Measurements from ENCODE around the gene TICRR.

TICRR gene

DNA sequence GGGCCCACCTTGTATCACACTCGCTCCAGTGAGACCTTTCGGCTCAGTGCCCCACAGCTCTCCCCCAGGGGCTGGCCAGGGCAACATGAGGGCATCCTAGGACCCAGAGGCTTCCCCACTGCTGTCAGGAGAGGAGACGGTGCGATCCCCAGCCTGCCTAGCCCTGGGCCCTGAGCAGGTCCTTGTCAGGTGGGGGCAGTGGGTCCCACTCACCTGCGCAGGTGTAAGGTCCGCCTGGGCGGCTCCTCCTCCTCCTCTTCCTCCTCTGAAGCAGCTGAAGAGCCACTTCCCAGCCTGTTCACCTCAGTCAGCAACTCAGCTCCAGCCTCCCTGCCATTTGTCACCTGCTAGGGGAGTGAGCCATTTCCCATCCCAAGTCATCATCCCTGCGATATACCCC is 70.4 kb downstream of the TICRR start:
- Histone ChIP-seq H3K36me3 (replicated peaks) (peaks cover 28% of the 10 kb centered on the region), H3K4me3 (no peak overlapping the region), H3K9me3 (no peaks in the 10 kb centered on the region), H3K27me3 (ENCODE audit: low read depth) (no peaks in the 10 kb centered on the region), H3K4me1 (no peaks in the 10 kb centered on the region)
- DNase-seq (ENCODE audit: low spot score in 2 of 2), result no peak
- in situ Hi-C loops (cut with MboI; ENCODE audit: low sequenced_read_pairs), result no loop called here

DNA sequence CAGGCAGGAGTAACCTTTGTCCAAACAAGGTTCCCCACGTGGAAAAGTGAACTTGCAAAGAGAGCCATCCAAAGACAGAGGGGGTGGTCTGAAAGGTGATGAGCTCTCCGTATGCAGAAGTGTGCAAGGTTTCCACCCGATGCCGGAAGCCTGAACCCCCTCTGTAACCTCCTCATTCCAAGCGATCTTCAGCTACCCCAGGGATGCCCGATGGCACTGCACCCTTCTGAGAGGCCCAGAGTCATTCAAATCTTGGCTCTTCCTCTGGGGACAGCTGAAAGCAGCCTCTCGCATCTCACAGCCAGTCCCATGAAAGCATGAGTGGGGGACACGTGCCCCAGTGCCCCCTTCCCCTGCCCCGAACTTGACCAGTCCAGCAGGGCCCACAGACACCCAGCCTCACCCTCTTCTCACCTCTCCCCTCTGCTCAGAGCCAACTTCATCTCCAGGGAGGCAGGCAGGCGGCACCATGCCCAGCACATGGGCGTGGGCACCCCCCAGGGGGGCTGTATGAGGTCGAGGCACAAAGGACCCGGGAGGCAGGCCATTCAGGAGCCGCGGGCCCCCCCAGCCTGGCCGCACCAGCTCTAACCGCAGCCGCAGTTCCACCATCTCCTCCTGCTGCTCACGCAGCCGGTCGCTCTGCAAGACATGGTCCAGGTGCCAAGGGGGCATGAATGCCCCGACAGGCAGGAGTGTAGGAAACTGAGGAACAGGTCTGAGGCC is 71.3 kb downstream of the TICRR start:
- Histone ChIP-seq H3K4me1 (no peaks in the 10 kb centered on the region), H3K4me3 (no peak overlapping the region), H3K36me3 (replicated peaks) (peaks cover 20% of the 10 kb centered on the region), H3K9me3 (no peaks in the 10 kb centered on the region), H3K27me3 (ENCODE audit: low read depth) (no peaks in the 10 kb centered on the region)
- DNase-seq (ENCODE audit: low spot score in 2 of 2), result no peak
- in situ Hi-C loops (cut with MboI; ENCODE audit: low sequenced_read_pairs), result no loop called here

DNA sequence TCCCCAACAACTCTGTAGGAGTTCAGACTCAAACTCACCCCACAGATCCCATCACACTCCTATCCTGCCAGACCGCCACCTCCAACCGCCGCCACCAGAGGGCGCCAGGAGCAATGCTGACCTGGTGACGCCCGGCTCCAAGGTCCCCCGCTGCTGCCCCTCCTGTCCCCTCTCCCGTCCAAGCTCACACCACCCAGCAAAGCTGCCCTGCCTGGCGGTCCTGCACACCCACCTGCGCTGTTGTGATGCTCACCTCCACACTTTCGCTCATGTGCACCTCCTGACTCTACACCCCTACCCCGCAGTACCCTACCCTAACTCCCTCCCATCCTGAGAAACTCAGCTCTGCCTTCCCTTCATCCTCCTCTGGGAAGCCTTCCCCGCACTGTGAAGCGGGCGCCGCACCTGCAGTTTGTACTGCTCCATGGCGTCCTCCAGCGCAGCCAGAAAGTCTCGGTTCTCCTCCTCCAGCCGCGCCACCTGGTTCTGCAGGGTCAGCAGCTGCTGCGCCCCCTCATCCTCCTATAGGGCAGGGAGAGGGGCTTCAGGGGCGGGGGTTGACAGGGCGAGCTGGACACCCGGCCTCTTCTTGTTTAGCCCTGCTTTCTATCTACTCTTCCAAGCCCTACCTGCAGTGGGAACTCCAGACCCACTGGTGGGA is 72.1 kb downstream of the TICRR start:
- Histone ChIP-seq H3K4me1 (no peaks in the 10 kb centered on the region), H3K27me3 (ENCODE audit: low read depth) (no peaks in the 10 kb centered on the region), H3K36me3 (replicated peaks) (peaks cover 20% of the 10 kb centered on the region), H3K4me3 (no peak overlapping the region), H3K9me3 (no peaks in the 10 kb centered on the region)
- DNase-seq (ENCODE audit: low spot score in 2 of 2), result peak in 1 of 2 experiments; percentile 91
- in situ Hi-C loops (cut with MboI; ENCODE audit: low sequenced_read_pairs), result no loop called here

- Histone ChIP-seq H3K4me1 (no peaks in the 10 kb centered on the region), H3K4me3 (no peak overlapping the region), H3K9me3 (no peaks in the 10 kb centered on the region), H3K27me3 (ENCODE audit: low read depth) (no peaks in the 10 kb centered on the region), H3K36me3 (replicated peaks) (peaks cover 25% of the 10 kb centered on the region)
- DNase-seq (ENCODE audit: low spot score in 2 of 2), result no peak
- in situ Hi-C loops (cut with MboI; ENCODE audit: low sequenced_read_pairs), result no loop called here
Observed at GRCh38 chr15:89648106-89649012, 73.1 kb downstream of the TICRR start.

DNA sequence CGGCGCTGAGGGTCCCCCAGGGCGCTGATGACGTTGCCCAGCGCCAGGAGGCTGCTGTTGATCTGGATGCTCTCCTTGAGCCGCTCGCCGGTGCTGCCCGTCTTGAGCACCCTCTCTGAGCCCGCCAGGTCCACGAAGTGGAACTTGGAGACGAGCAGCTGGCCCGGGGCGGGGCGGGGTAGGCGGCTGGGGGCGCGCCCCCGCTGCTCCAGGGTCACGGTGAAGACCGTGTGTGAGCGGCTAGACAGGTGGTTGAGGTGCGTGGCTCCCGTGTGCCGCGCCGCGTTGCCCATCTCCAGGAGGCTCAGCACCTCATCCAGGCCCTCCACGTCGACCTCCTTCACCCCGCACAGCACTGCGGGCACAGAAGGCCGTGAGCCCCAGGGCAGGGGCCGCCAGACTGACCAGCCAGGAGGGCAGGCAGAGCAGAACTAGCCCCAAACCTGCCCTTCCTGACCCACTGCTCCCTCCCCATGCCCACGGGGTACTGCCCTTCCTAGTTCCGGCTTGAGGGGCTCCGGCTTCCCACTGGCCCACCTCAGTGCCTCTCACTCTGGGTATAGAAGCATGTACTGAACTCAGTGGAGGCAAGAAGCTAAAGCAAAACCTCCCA is 73.8 kb downstream of the TICRR start:
- DNase-seq (ENCODE audit: low spot score in 2 of 2), result no peak
- Histone ChIP-seq H3K36me3 (replicated peaks) (peaks cover 23% of the 10 kb centered on the region), H3K27me3 (ENCODE audit: low read depth) (no peaks in the 10 kb centered on the region), H3K4me3 (no peak overlapping the region), H3K4me1 (no peaks in the 10 kb centered on the region), H3K9me3 (no peaks in the 10 kb centered on the region)
- in situ Hi-C loops (cut with MboI; ENCODE audit: low sequenced_read_pairs), result no loop called here

DNA sequence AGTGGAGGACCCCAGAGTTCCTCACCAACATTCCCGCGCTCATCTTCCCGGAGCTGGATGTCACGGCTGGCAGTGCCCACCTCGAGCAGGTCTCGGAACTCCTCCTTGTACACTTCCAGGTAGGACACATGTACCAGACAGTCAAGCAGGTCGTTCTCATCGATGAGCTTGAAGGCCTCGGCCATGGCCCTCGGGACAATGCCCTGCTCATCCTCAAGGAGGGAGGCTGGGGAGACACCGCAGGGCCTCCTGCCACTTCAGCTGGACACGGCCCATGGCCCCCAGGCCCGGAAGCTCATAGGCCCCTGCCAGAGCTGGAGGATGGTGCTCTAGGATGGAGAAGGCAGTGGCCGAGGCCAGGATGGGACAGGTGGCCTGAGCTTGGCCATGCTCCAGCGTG is 74.4 kb downstream of the TICRR start:
- in situ Hi-C loops (cut with MboI; ENCODE audit: low sequenced_read_pairs), result no loop called here

DNA sequence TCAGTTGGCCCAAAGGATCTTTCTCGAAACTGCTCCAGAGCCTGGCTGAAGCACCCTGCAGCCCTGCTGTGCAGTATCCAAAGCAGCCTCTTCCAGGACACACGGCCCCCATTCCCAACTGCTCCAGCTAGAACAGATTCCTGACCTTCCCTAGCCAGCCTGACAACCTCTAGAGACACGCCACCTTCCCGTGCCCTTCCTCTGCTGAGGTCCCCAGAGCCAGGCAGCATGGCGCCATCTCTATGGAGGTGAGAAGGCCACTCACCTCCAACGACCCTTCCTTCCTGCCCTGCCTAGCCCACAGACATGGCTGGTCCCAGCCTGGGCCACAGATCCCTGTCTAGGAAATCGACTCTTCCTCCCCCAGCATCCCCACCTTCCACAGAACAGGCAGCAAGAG is 76.9 kb downstream of the TICRR start:
- Histone ChIP-seq H3K27me3 (ENCODE audit: low read depth) (no peaks in the 10 kb centered on the region), H3K4me1 (peaks cover 4% of the 10 kb centered on the region; the same call in 1 of the 2 replicates), H3K36me3 (replicated peaks) (peaks cover 5% of the 10 kb centered on the region), H3K9me3 (no peaks in the 10 kb centered on the region), H3K4me3 (no peak overlapping the region)
- in situ Hi-C loops (cut with MboI; ENCODE audit: low sequenced_read_pairs), result no loop called here
- DNase-seq (ENCODE audit: low spot score in 2 of 2), result no peak

More for the DNA sequence above, 74.4 kb downstream of the TICRR start:
- H3K27me3 ChIP-seq (ENCODE audit: low read depth), result no peaks in the 10 kb centered on the region
- DNase-seq (ENCODE audit: low spot score in 2 of 2), result no peak
- H3K36me3 ChIP-seq (replicated peaks), result peaks cover 22% of the 10 kb centered on the region
- no peak overlapping the region for H3K4me3 ChIP-seq
- no peaks in the 10 kb centered on the region for H3K4me1 ChIP-seq
- H3K9me3 ChIP-seq, result no peaks in the 10 kb centered on the region

DNA sequence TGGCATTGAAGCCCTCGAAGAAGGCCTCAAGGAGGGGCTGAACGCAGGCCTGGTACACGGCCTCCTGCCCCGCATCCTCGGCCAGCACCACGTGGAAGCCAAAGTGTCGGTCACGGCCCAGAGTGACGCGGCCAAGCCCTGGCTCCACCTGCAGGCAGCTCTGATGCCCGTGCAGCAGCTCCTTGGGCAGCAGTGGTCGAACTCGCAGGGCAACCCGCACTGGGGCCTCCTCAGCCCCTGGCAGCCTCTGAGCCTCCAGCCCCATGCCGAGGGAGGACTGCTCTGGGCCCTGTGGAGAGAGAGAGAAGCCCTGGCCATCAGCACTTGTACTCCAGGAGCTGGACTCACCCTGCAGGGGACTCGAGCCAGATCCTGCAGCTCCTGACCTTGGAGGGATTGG is 77.4 kb downstream of the TICRR start:
- DNase-seq (ENCODE audit: low spot score in 2 of 2), result no peak
- Histone ChIP-seq H3K4me1 (peaks cover 4% of the 10 kb centered on the region; the same call in 1 of the 2 replicates), H3K9me3 (no peaks in the 10 kb centered on the region), H3K36me3 (replicated peaks) (peaks cover 5% of the 10 kb centered on the region), H3K4me3 (no peak overlapping the region), H3K27me3 (ENCODE audit: low read depth) (no peaks in the 10 kb centered on the region)
- in situ Hi-C loops (cut with MboI; ENCODE audit: low sequenced_read_pairs), result no loop called here

GRCh38 chr15:89653578-89653977 is 78.3 kb downstream of the TICRR start:
- Histone ChIP-seq H3K27me3 (ENCODE audit: low read depth) (no peaks in the 10 kb centered on the region), H3K4me3 (no peak overlapping the region), H3K36me3 (replicated peaks) (peaks cover 5% of the 10 kb centered on the region), H3K4me1 (peaks cover 4% of the 10 kb centered on the region; the same call in 1 of the 2 replicates), H3K9me3 (no peaks in the 10 kb centered on the region)
- in situ Hi-C loops (cut with MboI; ENCODE audit: low sequenced_read_pairs), result no loop called here
- no peak for DNase-seq (ENCODE audit: low spot score in 2 of 2)

GRCh38 chr15:89654301-89654761 is 79.1 kb downstream of the TICRR start:
- H3K36me3 ChIP-seq (replicated peaks), result peaks cover 5% of the 10 kb centered on the region
- peak overlapping the region; percentile 92 for H3K4me3 ChIP-seq
- in situ Hi-C loops (cut with MboI; ENCODE audit: low sequenced_read_pairs), result no loop called here
- DNase-seq (ENCODE audit: low spot score in 2 of 2), result no peak
- H3K27me3 ChIP-seq (ENCODE audit: low read depth), result no peaks in the 10 kb centered on the region
- H3K9me3 ChIP-seq, result no peaks in the 10 kb centered on the region
- H3K4me1 ChIP-seq, result peaks cover 4% of the 10 kb centered on the region; the same call in 1 of the 2 replicates

- Histone ChIP-seq H3K36me3 (replicated peaks) (peaks cover 5% of the 10 kb centered on the region), H3K9me3 (no peaks in the 10 kb centered on the region), H3K27me3 (ENCODE audit: low read depth) (no peaks in the 10 kb centered on the region), H3K4me3 (peak within 1 kb of the TSS; percentile 92), H3K4me1 (peaks cover 4% of the 10 kb centered on the region; the same call in 1 of the 2 replicates)
- DNase-seq (ENCODE audit: low spot score in 2 of 2), result peak; percentile 43 to 79
- in situ Hi-C loops (cut with MboI; ENCODE audit: low sequenced_read_pairs), result no loop called here
Observed at GRCh38 chr15:89654847-89655805, 79.9 kb downstream of the TICRR start, which contains the start of gene KIF7. Gene KIF7, minus strand, starts transcription at chr15:89655467. Its CDS starts 2,537 bp downstream, at chr15:89652930.

GRCh38 chr15:89656116-89656815 is 81.0 kb downstream of the TICRR start:
- in situ Hi-C loops (cut with MboI; ENCODE audit: low sequenced_read_pairs), result no loop called here

More at GRCh38 chr15:89656116-89656815, 81.0 kb downstream of the TICRR start:
- H3K27me3 ChIP-seq (ENCODE audit: low read depth), result no peaks in the 10 kb centered on the region
- no peak overlapping the region for H3K4me3 ChIP-seq
- H3K9me3 ChIP-seq, result no peaks in the 10 kb centered on the region
- H3K4me1 ChIP-seq, result peaks cover 4% of the 10 kb centered on the region; the same call in 1 of the 2 replicates
- DNase-seq (ENCODE audit: low spot score in 2 of 2), result no peak
- H3K36me3 ChIP-seq (replicated peaks), result peaks cover 5% of the 10 kb centered on the region

All from HAP-1 (cell line).